ENCODE data around the gene HYAL2. TPM values are rescaled to one million over a fixed set of nuclear protein-coding genes. Genes with fewer than 3 reads are reported as not detected.

The HYAL2 gene
- total and polyA plus RNA-seq, 9 of the 15 experiments (the other 6 are each of a cell fraction or from before 2014, with no cell fraction given): 0.36 to 22.7 (median 11.4) TPM; not detected in 1

GRCh38 chr3:50270422-50271224 lies 51.9 kb downstream of the HYAL2 start:
- H2AFZ ChIP-seq (ENCODE audit: low read depth, low read length): no peak overlapping the region
- H3K9ac ChIP-seq (ENCODE audit: insufficient read depth in 1 of 2, low read depth in 2 of 2, low read length in 2 of 2): peak overlapping the region in 1 of 2 experiments; percentile 48; a peak in 2 of 4 replicates
- peaks cover 4 to 65% of the 10 kb centered on the region in 2 experiments; a peak in 3 of 5 replicates for H3K4me1 ChIP-seq (replicated peaks in 1 of 2; ENCODE audit: control insufficient read depth in 2 of 2, insufficient read depth in 2 of 2, low read length in 2 of 2)
- ChIA-PET POLR2A (interaction anchor here (0.6 to 1.1 kb wide), 4 partner anchors 35 to 105 kb away, joined by 3 to 4 read pairs (median 4); partner anchors contain the start of gene GNAI2), CTCF (ENCODE audit: low intra/inter-chr PET ratio) (interaction anchor here (1.2 to 4.1 kb wide), 2 partner anchors 44 to 76 kb away, joined by 4 to 37 read pairs; no protein-coding TSS in a partner anchor)
- intact Hi-C loops (cut with micrococcal nuclease): loop anchor here (5.0 kb wide), 1 partner anchor 148 kb away; no protein-coding TSS in a partner anchor
- no peaks in the 10 kb centered on the region for H3K79me2 ChIP-seq (ENCODE audit: control insufficient read depth, insufficient read depth, low read length)
- DNase-seq (ENCODE audit: extremely low read depth in 1 of 4, low spot score in 3 of 4): no peak
- no peaks in the 10 kb centered on the region for H3K9me1 ChIP-seq (ENCODE audit: control insufficient read depth, insufficient read depth, low read length)
- WGBS (ENCODE audit: insufficient coverage, low coverage, missing lambda C conversion rate): 48% methylated on average over 14 of the region's 19 CpGs
- no peak for FAIRE-seq
- H3K27me3 ChIP-seq (ENCODE audit: control insufficient read depth in 2 of 2, insufficient read depth in 2 of 2, low read length in 2 of 2): no peaks in the 10 kb centered on the region
- no peak overlapping the region for H3K4me2 ChIP-seq (ENCODE audit: insufficient read depth, low read length)
- H3K9me3 ChIP-seq (replicated peaks; ENCODE audit: control insufficient read depth, insufficient read depth, low read depth, low read length): no peaks in the 10 kb centered on the region
- H3K36me3 ChIP-seq (ENCODE audit: control insufficient read depth, insufficient read depth, low read length): no peaks in the 10 kb centered on the region
- H3K27ac ChIP-seq (ENCODE audit: extremely low read depth, low read depth, low read length): no peak overlapping the region
- no TSS peak for BruUV-seq (replicated peaks)
- in situ Hi-C loops (cut with MboI): loop anchor here (5.0 kb wide), 2 partner anchors 43 to 78 kb away; partner anchors contain the start of gene GNAT1
- no peaks in the 10 kb centered on the region; the same call in 1 of the 2 replicates for H4K20me1 ChIP-seq (replicated peaks; ENCODE audit: control insufficient read depth, insufficient read depth, low read length)
- TF ChIP-seq ZNF512 (tag; IDR thresholded peaks at IDR 0.05): no peak
- TF ChIP-seq TCF15 (CRISPR knock-in tag; IDR thresholded peaks at IDR 0.05): no peak
- TF ChIP-seq FOXK1 (CRISPR knock-in tag; IDR thresholded peaks at IDR 0.05; ENCODE audit: borderline replicate concordance): no peak
- TF ChIP-seq MCM5 (IDR thresholded peaks at IDR 0.05; ENCODE audit: low read depth): no peak
- TF ChIP-seq FOXJ3 (CRISPR knock-in tag; IDR thresholded peaks at IDR 0.05): no peak
- no peak for TF ChIP-seq ARID4B (CRISPR knock-in tag; IDR thresholded peaks at IDR 0.05)
- TF ChIP-seq GTF2A2 (tag; IDR thresholded peaks at IDR 0.05): no peak
- no peak for TF ChIP-seq RBM22 (IDR thresholded peaks at IDR 0.05; ENCODE audit: low read depth, low read length, poor library complexity, severe bottlenecking)
- no peak overlapping the region for H3K4me3 ChIP-seq
- no peak for ATAC-seq
